OCI-LY7 (cell line): ENCODE measurements around the gene RMND5A. TPM values are rescaled to one million over a fixed set of nuclear protein-coding genes. Genes with fewer than 3 reads are reported as not detected.
A peak's percentile ranks its signal among the peaks of the same experiment; 100 is the strongest.

ENCODE experiments used
- BruUV-seq: library from RNA; stranded (reverse); fragments of 400-500 nt; replicated peaks from 2 replicates; lab custom pipeline; 2021; lab: Mats Ljungman, UMichigan
- CTCF ChIA-PET: fragments of 300-600 bp; sonication (Branson Sonifier 250); formaldehyde crosslinking; loops from one replicate; lab custom pipeline; 2022; ENCODE audit warnings: antibody characterized with exemption; ENCODE audit not compliant: unreplicated experiment; lab: Charles Lee
- POLR2A ChIA-PET: fragments of 300-600 bp; sonication (Branson Sonifier 250); formaldehyde crosslinking; loops from one replicate; lab custom pipeline; 2022; ENCODE audit warnings: antibody characterized with exemption; lab: Charles Lee
- DNase-seq: peaks from one replicate; pipeline ENCODE4 v3.0.0-alpha.2; 2015; ENCODE audit warnings: low spot score
- H2AFZ ChIP-seq: fragments of 200-600 bp; sonication (generic), shearing (Covaris generic); 2 replicates; pipeline ENCODE4 v1.6.1; 2014; ENCODE audit warnings: mild to moderate bottlenecking, antibody characterized with exemption, low read length, moderate library complexity
- H3K27ac ChIP-seq: fragments of 200-600 bp; sonication (generic); 2 replicates; pipeline ENCODE4 v1.5.1; 2014; ENCODE audit warnings: mixed run types, low read depth, mild to moderate bottlenecking, moderate library complexity, low read length, inconsistent platforms; ENCODE audit not compliant: poor library complexity, severe bottlenecking
- H3K36me3 ChIP-seq: fragments of 200-600 bp; sonication (generic); 2 replicates; pipeline ENCODE4 v1.6.1; 2014; ENCODE audit warnings: mild to moderate bottlenecking, antibody characterized with exemption, low read length, moderate library complexity, mixed read lengths; ENCODE audit not compliant: insufficient read depth
- H3K4me1 ChIP-seq: fragments of 200-600 bp; sonication (generic); 2 replicates; pipeline ENCODE4 v1.5.1; 2014; ENCODE audit warnings: mild to moderate bottlenecking, low read length; ENCODE audit not compliant: insufficient read depth, poor library complexity, severe bottlenecking
- H3K4me2 ChIP-seq: fragments of 200-600 bp; sonication (generic); 2 replicates; pipeline ENCODE4 v1.6.1; 2014; ENCODE audit warnings: mild to moderate bottlenecking, low read length
- H3K4me3 ChIP-seq: fragments of 200-600 bp; sonication (generic); 2 replicates; pipeline ENCODE4 v1.5.1; 2014; ENCODE audit warnings: mild to moderate bottlenecking, low read depth, low read length; ENCODE audit not compliant: poor library complexity, severe bottlenecking
- H3K79me2 ChIP-seq: fragments of 200-600 bp; sonication (generic); 2 replicates; pipeline ENCODE4 v1.6.1; 2016; ENCODE audit warnings: low read depth, mild to moderate bottlenecking, low read length, moderate library complexity, mixed read lengths; ENCODE audit not compliant: insufficient read depth
- H3K9me2 ChIP-seq: fragments of 200-600 bp; sonication (generic); 2 replicates; pipeline ENCODE4 v1.6.1; 2016; ENCODE audit warnings: mild to moderate bottlenecking, low read length, mixed read lengths; ENCODE audit not compliant: insufficient read depth
- H3K9me3 ChIP-seq: fragments of 200-600 bp; sonication (generic); 2 replicates; pipeline ENCODE4 v1.6.1; 2014; ENCODE audit warnings: mild to moderate bottlenecking, mixed run types, low read length, mixed read lengths
- H4K20me1 ChIP-seq: fragments of 200-600 bp; sonication (generic); 2 replicates; pipeline ENCODE4 v1.6.1; 2014; ENCODE audit warnings: mild to moderate bottlenecking, antibody characterized with exemption, low read length, moderate library complexity, mixed read lengths; ENCODE audit not compliant: insufficient read depth
- EZH2phosphoT487 ChIP-seq: fragments of 200-600 bp; sonication (generic); IDR thresholded peaks from 2 replicates; pipeline ENCODE4 v1.6.1; 2018; ENCODE audit warnings: low read depth, borderline replicate concordance, mild to moderate bottlenecking, mixed run types, antibody characterized with exemption, low read length, moderate library complexity, mixed read lengths
- intact Hi-C: fragments of 100-400 bp; cut with micrococcal nuclease; formaldehyde crosslinking; loops from one replicate; pipeline ENCODE4 v1.10.0; 2022; ENCODE audit not compliant: unreplicated experiment
- total RNA-seq, 2 experiments: library from RNA; depleted of rRNA in 1 of 2; stranded (reverse); fragments of >200 nt in 1 of 2; shearing (Covaris generic) in 1 of 2; gene quantifications; 2 replicates each; pipeline ENCODE4 v1.2.3, GENCODE V29; 2014 to 2022
- TF ChIP-seq, protein P1 (sequence below): fragments of 200-600 bp; sonication (generic); conservative IDR thresholded peaks from 2 replicates; pipeline ENCODE4 v1.5.1; 2014; ENCODE audit warnings: mild to moderate bottlenecking, antibody characterized with exemption, low read length, moderate library complexity, mixed read lengths

RMND5A gene
- total RNA-seq, 2 experiments from 2014 or later = 60.6 to 62.7 TPM

DNA sequence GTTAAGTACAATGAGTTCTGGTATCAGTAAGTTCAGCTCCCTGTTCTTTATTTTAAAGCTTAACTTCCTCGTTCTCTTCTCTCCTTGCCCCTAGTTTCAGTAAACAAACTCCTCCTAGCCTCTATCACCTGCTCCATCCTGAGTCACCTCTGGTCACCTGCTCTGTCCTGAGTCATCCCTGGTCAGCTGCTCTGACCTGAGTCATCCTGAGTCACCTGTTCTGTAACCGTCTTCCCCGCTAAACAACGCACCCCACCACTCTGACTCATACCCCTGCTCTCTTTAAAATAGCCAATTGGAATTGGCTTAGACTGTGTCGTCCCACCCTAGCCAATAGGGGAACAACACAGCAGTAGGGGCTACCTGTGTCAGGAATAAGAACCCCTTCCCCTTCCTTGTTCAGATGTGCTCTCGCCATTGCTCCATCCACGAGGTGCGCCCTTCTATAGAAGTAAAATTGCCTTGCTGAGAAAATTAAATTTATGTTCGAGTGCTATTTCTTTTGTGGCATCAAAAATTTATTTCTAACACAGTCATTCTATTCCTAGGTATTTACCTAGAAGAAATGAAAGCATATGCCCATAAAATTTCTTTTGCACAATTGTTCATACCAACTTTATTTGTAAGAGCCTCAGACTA lies 24.9 kb upstream of the RMND5A start:
- TF ChIP-seq, protein P1, sequence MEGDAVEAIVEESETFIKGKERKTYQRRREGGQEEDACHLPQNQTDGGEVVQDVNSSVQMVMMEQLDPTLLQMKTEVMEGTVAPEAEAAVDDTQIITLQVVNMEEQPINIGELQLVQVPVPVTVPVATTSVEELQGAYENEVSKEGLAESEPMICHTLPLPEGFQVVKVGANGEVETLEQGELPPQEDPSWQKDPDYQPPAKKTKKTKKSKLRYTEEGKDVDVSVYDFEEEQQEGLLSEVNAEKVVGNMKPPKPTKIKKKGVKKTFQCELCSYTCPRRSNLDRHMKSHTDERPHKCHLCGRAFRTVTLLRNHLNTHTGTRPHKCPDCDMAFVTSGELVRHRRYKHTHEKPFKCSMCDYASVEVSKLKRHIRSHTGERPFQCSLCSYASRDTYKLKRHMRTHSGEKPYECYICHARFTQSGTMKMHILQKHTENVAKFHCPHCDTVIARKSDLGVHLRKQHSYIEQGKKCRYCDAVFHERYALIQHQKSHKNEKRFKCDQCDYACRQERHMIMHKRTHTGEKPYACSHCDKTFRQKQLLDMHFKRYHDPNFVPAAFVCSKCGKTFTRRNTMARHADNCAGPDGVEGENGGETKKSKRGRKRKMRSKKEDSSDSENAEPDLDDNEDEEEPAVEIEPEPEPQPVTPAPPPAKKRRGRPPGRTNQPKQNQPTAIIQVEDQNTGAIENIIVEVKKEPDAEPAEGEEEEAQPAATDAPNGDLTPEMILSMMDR = no peak
- no peak for TF ChIP-seq EZH2phosphoT487
- H3K36me3 ChIP-seq = no peaks in the 10 kb centered on the region
- ChIA-PET CTCF (no interaction called here), POLR2A (no interaction called here)
- intact Hi-C loops = no loop called here
- no peak overlapping the region for H3K4me2 ChIP-seq
- no peak overlapping the region for H3K27ac ChIP-seq
- no peak overlapping the region for H3K4me3 ChIP-seq
- DNase-seq = no peak
- H4K20me1 ChIP-seq = no peaks in the 10 kb centered on the region
- no TSS peak for BruUV-seq
- no peaks in the 10 kb centered on the region for H3K9me2 ChIP-seq
- H3K79me2 ChIP-seq = no peaks in the 10 kb centered on the region
- H3K9me3 ChIP-seq = peaks cover 11% of the 10 kb centered on the region; the same call in 1 of the 2 replicates
- no peak overlapping the region for H2AFZ ChIP-seq
- no peaks in the 10 kb centered on the region for H3K4me1 ChIP-seq

DNA sequence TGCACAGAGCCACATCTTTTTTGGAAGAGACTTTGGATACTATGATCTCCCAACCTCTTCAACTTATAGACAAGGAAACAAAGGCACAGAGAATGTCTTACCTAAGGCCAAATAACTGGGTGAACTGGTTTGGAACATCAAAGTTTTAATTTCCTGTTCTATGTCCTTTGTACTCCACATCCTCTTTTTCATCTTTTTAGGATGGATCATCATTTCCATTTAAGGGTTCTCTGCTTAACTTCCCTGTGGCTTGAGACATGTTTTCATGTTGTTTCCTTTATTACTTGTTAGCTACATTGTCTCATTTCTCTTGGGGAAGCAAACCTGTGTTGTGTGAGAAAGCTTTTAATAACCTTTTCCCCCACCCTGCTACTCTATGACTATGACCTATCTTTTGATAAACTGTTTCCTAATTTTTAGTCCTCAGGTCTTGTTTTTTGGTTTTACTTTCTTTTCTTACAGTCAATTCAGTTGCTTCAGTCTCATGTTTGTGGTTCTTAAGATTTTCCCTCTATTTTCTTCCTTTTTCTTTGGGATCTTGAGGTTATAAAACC lies 22.5 kb upstream of the RMND5A start:
- POLR2A ChIA-PET = interaction anchor here (1.0 kb wide), 1 partner anchor 68 kb away, joined by 3 read pairs; no protein-coding TSS in a partner anchor
- TSS peak; percentile 65 for BruUV-seq
- no peak overlapping the region; the same call in 1 of the 2 replicates for H2AFZ ChIP-seq

More for the DNA sequence above, 22.5 kb upstream of the RMND5A start:
- H3K9me2 ChIP-seq = no peaks in the 10 kb centered on the region
- H3K9me3 ChIP-seq = 0 out of 2 replicates have a peak, but pooled peaks cover 4% of the 10 kb centered on the region
- no peak overlapping the region for H3K4me2 ChIP-seq
- TF ChIP-seq EZH2phosphoT487 = no peak
- TF ChIP-seq, protein P1 = no peak
- H3K4me1 ChIP-seq = no peaks in the 10 kb centered on the region
- H4K20me1 ChIP-seq = no peaks in the 10 kb centered on the region
- no peak overlapping the region for H3K4me3 ChIP-seq
- H3K36me3 ChIP-seq = no peaks in the 10 kb centered on the region
- CTCF ChIA-PET = no interaction called here
- H3K79me2 ChIP-seq = no peaks in the 10 kb centered on the region
- no peak for DNase-seq
- intact Hi-C loops = no loop called here
- no peak overlapping the region for H3K27ac ChIP-seq
